ENCODE measurements around the gene SOX21.

The SOX21 gene

GRCh38 chr13:94708031-94708859 lies 4.1 kb downstream of the SOX21 start:
- DNase-seq, result no peak

GRCh38 chr13:94707400-94708021 lies 4.8 kb downstream of the SOX21 start:
- DNase-seq, result peak; percentile 27

GRCh38 chr13:94706843-94707399 lies 5.4 kb downstream of the SOX21 start:
- no peak for DNase-seq

- no peak for DNase-seq
Measured at GRCh38 chr13:94706101-94706842, 6.1 kb downstream of the SOX21 start.

GRCh38 chr13:94705081-94706030 lies 7.0 kb downstream of the SOX21 start:
- no peak for DNase-seq

- no peak for DNase-seq
Measured at GRCh38 chr13:94704377-94705080, 7.8 kb downstream of the SOX21 start.

GRCh38 chr13:94703721-94704314 lies 8.5 kb downstream of the SOX21 start:
- DNase-seq, result no peak

GRCh38 chr13:94703271-94703670 lies 9.1 kb downstream of the SOX21 start:
- DNase-seq, result no peak

- no peak for DNase-seq
Measured at GRCh38 chr13:94702181-94703041, 9.9 kb downstream of the SOX21 start.

- no peak for DNase-seq
Measured at GRCh38 chr13:94701313-94702180, 10.8 kb downstream of the SOX21 start.

- no peak for DNase-seq
Measured at GRCh38 chr13:94700536-94700935, 11.8 kb downstream of the SOX21 start.

- DNase-seq, result no peak
Measured at GRCh38 chr13:94700051-94700535, 12.3 kb downstream of the SOX21 start.

GRCh38 chr13:94696171-94696570 lies 16.2 kb downstream of the SOX21 start:
- no peak for DNase-seq

- DNase-seq, result no peak
Measured at GRCh38 chr13:94692030-94692429, 20.3 kb downstream of the SOX21 start.

GRCh38 chr13:94683409-94683808 lies 28.9 kb downstream of the SOX21 start:
- no peak for DNase-seq

GRCh38 chr13:94682229-94682628 lies 30.1 kb downstream of the SOX21 start:
- DNase-seq, result no peak

GRCh38 chr13:94679614-94680013 lies 32.7 kb downstream of the SOX21 start:
- DNase-seq, result no peak

- no peak for DNase-seq
Measured at GRCh38 chr13:94678845-94679244, 33.5 kb downstream of the SOX21 start.

GRCh38 chr13:94677799-94678198 lies 34.5 kb downstream of the SOX21 start:
- DNase-seq, result no peak

Measured in NCI-H510A treated with DMSO at 0.1 percent for 48 hours (cell line).